Epithelial cell of esophagus (primary cell): ENCODE results near the gene DEFB129.
"Not testable (repeated sequence)": the region's sequence is repeated elsewhere in the genome, so short reads cannot be mapped to it uniquely, and the experiment has no call there.

ENCODE experiments used
- DNase-seq: peaks from one replicate; pipeline ENCODE4 v3.0.0; 2010; ENCODE audit warnings: low read depth
- H3K4me3 ChIP-seq: 2 replicates; pipeline ENCODE4 v1.5.1; 2011; ENCODE audit warnings: mild to moderate bottlenecking, low read length, control low read depth
- TF ChIP-seq, protein P1 (sequence below): IDR thresholded peaks from 2 replicates; pipeline ENCODE4 v1.5.1; 2011; ENCODE audit warnings: low read depth, mild to moderate bottlenecking, low read length, control low read depth, inconsistent platforms; ENCODE audit not compliant: insufficient read depth; ENCODE audit errors: missing control alignments

The DEFB129 gene

DNA sequence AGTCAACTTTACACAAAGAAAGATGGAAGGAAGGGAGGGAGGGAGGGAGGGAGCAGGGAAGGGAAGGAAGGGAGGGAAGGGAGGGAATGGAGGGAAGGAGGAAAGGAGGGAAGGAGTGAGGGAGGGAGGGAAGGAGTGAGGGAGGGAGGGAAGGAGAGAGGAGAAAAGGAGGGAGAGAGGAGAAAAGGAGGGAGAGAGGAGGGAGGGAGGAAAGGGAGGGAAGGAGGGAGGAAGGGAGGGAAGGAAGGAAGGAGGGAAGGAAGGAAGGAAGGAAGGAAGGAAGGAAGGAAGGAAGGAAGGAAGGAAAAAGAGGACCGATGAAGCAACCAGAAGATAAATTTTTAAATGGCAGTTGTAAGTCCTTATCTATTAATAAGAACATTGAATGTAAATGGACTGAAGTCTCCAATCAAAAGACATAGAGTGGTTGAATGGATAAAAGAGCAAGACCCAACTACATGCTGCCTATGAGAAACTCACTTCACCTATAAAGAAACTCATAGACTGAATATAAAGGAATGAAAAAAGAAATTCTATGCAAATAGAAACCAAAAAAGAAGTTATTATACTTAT, 5.7 kb upstream of the DEFB129 start:
- no peak for DNase-seq
- no peak overlapping the region for H3K4me3 ChIP-seq
- TF ChIP-seq, protein P1, sequence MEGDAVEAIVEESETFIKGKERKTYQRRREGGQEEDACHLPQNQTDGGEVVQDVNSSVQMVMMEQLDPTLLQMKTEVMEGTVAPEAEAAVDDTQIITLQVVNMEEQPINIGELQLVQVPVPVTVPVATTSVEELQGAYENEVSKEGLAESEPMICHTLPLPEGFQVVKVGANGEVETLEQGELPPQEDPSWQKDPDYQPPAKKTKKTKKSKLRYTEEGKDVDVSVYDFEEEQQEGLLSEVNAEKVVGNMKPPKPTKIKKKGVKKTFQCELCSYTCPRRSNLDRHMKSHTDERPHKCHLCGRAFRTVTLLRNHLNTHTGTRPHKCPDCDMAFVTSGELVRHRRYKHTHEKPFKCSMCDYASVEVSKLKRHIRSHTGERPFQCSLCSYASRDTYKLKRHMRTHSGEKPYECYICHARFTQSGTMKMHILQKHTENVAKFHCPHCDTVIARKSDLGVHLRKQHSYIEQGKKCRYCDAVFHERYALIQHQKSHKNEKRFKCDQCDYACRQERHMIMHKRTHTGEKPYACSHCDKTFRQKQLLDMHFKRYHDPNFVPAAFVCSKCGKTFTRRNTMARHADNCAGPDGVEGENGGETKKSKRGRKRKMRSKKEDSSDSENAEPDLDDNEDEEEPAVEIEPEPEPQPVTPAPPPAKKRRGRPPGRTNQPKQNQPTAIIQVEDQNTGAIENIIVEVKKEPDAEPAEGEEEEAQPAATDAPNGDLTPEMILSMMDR = no peak

DNA sequence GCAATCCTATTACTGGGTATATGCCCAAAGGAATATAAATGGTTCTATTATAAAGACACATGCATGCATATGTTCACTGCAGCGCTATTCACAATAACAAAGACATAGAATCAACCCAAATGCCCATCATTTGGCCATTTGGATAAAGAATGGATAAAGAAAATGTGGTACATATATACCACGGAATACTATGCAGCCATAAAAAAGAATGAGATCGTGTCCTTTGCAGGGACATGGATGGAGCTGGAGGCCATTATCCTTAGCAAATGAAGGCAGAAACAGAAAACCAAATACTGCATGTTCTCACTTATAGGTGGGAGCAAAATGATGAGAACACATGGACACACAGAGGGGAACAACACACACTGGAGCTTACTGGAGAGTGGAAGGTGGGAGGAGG, 1.2 kb upstream of the DEFB129 start:
- not testable (repeated sequence) for DNase-seq, H3K4me3 ChIP-seq

DNA sequence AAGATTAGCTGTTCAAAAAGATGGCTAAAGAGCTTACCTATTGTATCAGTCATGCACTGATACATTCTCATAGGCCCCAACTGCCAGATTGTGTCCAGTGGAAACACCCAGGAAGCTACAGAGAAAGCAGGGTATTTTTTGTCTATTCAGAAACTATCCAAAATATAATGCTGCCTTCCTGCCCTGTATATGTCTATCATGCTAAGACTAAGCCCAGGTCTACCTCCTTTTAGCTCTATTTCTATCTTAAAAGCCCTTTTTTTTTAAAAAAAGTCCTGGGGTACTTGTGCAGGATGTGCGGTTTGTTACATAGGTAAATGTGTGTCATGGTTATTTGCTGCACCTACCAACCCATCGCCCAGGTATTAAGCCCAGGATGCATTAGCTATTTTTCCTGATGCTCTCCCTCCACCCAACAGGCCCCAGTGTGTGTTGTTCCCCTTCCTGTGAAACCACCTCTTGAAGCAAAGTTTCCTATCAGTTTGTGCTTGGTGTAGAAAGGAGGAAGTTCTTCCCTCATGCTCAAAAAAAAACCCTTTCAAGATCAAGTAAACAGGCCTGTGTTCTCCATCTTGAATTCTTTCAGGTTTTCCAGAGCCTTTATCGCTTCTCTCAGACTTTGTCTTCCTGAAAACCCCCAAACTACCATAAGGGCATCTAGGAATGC, 514 bp downstream of the DEFB129 start:
- DNase-seq = no peak

DNA sequence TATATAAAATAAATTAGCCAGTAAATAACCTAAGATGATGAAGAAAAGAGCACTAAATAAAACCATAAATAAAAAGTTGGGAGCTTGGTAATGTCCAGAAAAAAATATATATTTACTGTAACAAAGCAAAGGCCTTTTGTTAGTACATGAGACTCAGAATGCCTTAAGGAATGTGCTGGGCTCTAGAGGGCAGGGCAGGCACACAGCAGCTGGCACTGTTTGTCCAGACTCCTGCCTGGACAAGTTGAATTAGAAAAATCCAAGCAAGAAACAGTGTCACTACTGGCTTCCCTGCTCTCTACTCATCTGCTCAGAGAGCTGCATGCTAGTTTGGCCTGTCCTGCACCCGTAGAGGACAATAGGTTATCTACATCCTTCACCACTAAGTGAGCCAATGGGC, 8.8 kb downstream of the DEFB129 start:
- no peak overlapping the region for H3K4me3 ChIP-seq
- DNase-seq = peak; percentile 79
- TF ChIP-seq, protein P1 = peak; percentile 60

More for the DNA sequence above, 514 bp downstream of the DEFB129 start:
- no peak overlapping the region for H3K4me3 ChIP-seq
- TF ChIP-seq, protein P1 = no peak

DNA sequence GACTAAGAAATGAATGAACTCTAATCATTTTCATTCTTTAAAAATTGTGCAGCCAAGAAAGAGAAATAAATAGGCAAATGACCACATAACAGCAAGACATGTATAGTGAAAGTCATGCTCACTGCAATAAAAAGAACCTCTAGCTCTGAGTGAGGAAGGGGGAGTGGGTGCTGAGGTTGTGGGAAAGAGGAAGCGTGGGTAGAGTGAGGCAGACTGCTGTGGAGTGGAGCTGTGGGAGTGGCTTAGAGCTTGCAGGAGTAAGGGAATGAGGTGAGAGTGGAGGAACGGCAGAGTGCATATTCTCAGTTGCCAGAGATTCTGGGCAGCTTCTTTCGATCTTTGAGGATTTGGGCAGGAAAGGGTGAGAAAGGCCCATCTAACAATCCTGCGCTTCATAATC, 10.4 kb downstream of the DEFB129 start:
- TF ChIP-seq, protein P1 = no peak
- no peak for DNase-seq

DNA sequence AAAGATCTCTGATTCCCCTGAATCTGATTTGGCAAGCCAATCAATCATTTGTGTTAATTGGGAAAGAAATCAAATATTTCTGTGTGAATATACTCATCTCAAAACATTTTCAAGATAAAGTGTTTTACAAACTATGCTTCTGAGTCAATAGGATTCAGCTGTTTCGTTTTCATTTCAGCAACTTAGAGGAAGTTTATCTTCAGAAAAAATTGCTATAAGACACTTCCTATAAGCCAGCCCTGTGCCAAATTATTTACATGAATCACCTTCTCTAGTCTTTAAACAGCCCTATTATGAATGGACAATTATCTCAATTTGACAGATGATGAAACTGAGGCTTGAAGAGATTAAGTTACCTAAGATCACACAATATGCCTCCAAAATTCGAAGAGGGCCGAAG, 10.9 kb downstream of the DEFB129 start:
- H3K4me3 ChIP-seq = no peak overlapping the region
- TF ChIP-seq, protein P1 = no peak
- DNase-seq = no peak

More for the DNA sequence above, 10.4 kb downstream of the DEFB129 start:
- H3K4me3 ChIP-seq = no peak overlapping the region

DNA sequence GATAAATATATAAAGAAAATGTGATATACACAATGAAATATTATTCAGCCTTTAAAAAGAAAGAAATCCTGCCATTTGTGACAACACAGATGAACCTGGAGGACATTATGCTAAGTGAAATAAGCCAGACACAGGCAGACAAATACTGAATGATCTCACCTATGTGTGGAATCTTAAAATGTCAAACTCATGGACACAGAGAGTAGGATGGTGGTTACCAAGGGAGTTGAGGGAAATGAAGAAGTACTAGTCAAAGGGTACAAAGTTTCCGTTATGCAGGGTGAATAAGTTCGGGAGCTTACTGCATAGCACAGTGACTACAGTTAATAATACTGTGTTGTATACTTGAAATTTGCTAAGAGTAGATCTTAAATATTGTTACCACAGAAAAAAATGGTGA, 15.8 kb downstream of the DEFB129 start:
- H3K4me3 ChIP-seq = no peak overlapping the region
- TF ChIP-seq, protein P1 = no peak
- DNase-seq = no peak
